Panc1 (cell line): ENCODE data around the gene KRTAP26-1. TPM values are rescaled to one million over a fixed set of nuclear protein-coding genes. Genes with fewer than 3 reads are reported as not detected.

Source experiments
- ATAC-seq: fragments of 200-7000 bp; cut with Tn5 transposase; 2 replicates; pipeline ENCODE4 v1.9.1; 2020; ENCODE audit warnings: mild to moderate bottlenecking, moderate library complexity
- BruUV-seq: library from RNA; stranded (reverse); fragments of 400-500 nt; replicated peaks from 2 replicates; lab custom pipeline; 2021; lab: Mats Ljungman, UMichigan
- CTCF ChIA-PET: fragments of 300-600 bp; sonication (Branson Sonifier 250); formaldehyde crosslinking; loops from one replicate; lab custom pipeline; 2022; ENCODE audit warnings: antibody characterized with exemption; lab: Charles Lee
- POLR2A ChIA-PET: fragments of 300-600 bp; sonication (Branson Sonifier 250); formaldehyde crosslinking; loops from one replicate; lab custom pipeline; 2022; ENCODE audit warnings: antibody characterized with exemption; lab: Charles Lee
- DNase-seq: peaks from one replicate; pipeline ENCODE4 v3.0.0-alpha.2; 2010; ENCODE audit warnings: low read depth, low spot score
- H3K27ac ChIP-seq: 2 replicates; pipeline ENCODE4 v1.5.1; 2011; ENCODE audit warnings: mild to moderate bottlenecking, low read length, inconsistent platforms
- H3K27me3 ChIP-seq: fragments of 200-500 bp; sonication (Bioruptor generic); 2 replicates; pipeline ENCODE4 v1.6.0; 2014; ENCODE audit warnings: low read length, inconsistent platforms; ENCODE audit not compliant: control insufficient read depth, insufficient read depth
- H3K36me3 ChIP-seq: fragments of 200-500 bp; sonication (Bioruptor generic); 2 replicates; pipeline ENCODE4 v1.5.1; 2014; ENCODE audit warnings: inconsistent platforms, mild to moderate bottlenecking, low read length, moderate library complexity; ENCODE audit not compliant: control insufficient read depth, insufficient read depth
- H3K4me1 ChIP-seq: 2 replicates; pipeline ENCODE4 v1.5.1; 2011; ENCODE audit warnings: inconsistent platforms, mild to moderate bottlenecking, low read length, moderate library complexity; ENCODE audit not compliant: control insufficient read depth, insufficient read depth
- H3K4me3 ChIP-seq, 2 experiments: 2 replicates each; pipeline ENCODE4 v1.5.1; 2011 to 2012; ENCODE audit warnings: low read depth in 2 of 2, low read length in 2 of 2, mild to moderate bottlenecking in 2 of 2, inconsistent platforms in 1 of 2, moderate library complexity in 1 of 2
- H3K9me3 ChIP-seq: fragments of 200-500 bp; sonication (Bioruptor generic); 2 replicates; pipeline ENCODE4 v1.5.1; 2014; ENCODE audit warnings: low read depth, mild to moderate bottlenecking, inconsistent platforms, low read length, moderate library complexity; ENCODE audit not compliant: control insufficient read depth, insufficient read depth
- POLR2AphosphoS5 ChIP-seq: IDR thresholded peaks from 2 replicates; pipeline ENCODE4 v1.6.1; 2012; ENCODE audit warnings: mild to moderate bottlenecking, low read depth, low read length, moderate library complexity
- SIN3A ChIP-seq: IDR thresholded peaks from 2 replicates; pipeline ENCODE4 v1.6.1; 2012; ENCODE audit warnings: low read depth, mild to moderate bottlenecking, low read length, moderate library complexity, borderline replicate concordance; ENCODE audit not compliant: insufficient read depth
- TCF7L2 ChIP-seq: IDR thresholded peaks from 2 replicates; pipeline ENCODE4 v1.6.1; 2011; ENCODE audit warnings: mild to moderate bottlenecking, low read depth, low read length, inconsistent platforms
- in situ Hi-C: cut with HindIII; loops from 2 replicates; pipeline ENCODE4 v1.10.0; 2016; ENCODE audit warnings: low sequenced_read_pairs, low pct_unique_long_range_greater_than_20kb
- intact Hi-C: fragments of 100-400 bp; cut with micrococcal nuclease; formaldehyde crosslinking; loops from one replicate; pipeline ENCODE4 v1.10.0; 2022; ENCODE audit not compliant: unreplicated experiment
- total RNA-seq: library from RNA; stranded (reverse); gene quantifications from one replicate; pipeline ENCODE4 v1.2.1, GENCODE V29; 2021; ENCODE audit not compliant: unreplicated experiment
- TF ChIP-seq, protein P1 (sequence below): fragments of 450-650 bp; IDR thresholded peaks from 2 replicates; pipeline ENCODE4 v1.5.1; 2017; ENCODE audit warnings: mild to moderate bottlenecking
- TF ChIP-seq, protein P2 (sequence below), 2 experiments: IDR thresholded peaks; 2 replicates each; pipeline ENCODE4 v1.6.1; 2011 to 2012; ENCODE audit warnings: low read depth in 2 of 2, control low read depth in 1 of 2, low read length in 1 of 2, mild to moderate bottlenecking in 1 of 2, moderate library complexity in 1 of 2; ENCODE audit not compliant: insufficient read depth in 1 of 2

KRTAP26-1 gene
- total RNA-seq, 1 experiment from 2014 or later = not detected

DNA sequence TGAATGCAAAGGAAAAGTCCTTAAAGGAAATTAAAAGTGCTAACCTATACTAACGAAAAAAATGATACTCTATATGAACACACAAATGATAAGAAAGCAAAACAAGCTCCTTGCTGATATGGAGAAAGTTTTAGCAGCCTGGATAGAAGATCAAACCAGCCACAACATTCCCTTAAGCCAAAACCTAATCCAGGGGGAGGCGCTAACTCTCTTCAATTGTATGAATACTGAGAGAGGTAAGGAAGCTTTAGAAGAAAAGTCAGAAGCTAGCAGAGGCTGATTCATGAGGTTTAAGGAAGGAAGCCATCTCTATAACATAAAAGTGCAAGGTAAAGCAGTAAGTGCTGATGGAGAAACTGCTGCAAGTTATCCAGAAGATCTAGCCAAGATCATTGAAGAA lies 24.9 kb upstream of the KRTAP26-1 start:
- ChIA-PET CTCF (no interaction called here), POLR2A (no interaction called here)
- intact Hi-C loops = no loop called here
- H3K36me3 ChIP-seq = no peaks in the 10 kb centered on the region
- no peaks in the 10 kb centered on the region for H3K4me1 ChIP-seq
- no peaks in the 10 kb centered on the region for H3K27me3 ChIP-seq
- no peak overlapping the region for H3K4me3 ChIP-seq
- in situ Hi-C loops = no loop called here
- H3K27ac ChIP-seq = no peak overlapping the region
- TF ChIP-seq, protein P1, sequence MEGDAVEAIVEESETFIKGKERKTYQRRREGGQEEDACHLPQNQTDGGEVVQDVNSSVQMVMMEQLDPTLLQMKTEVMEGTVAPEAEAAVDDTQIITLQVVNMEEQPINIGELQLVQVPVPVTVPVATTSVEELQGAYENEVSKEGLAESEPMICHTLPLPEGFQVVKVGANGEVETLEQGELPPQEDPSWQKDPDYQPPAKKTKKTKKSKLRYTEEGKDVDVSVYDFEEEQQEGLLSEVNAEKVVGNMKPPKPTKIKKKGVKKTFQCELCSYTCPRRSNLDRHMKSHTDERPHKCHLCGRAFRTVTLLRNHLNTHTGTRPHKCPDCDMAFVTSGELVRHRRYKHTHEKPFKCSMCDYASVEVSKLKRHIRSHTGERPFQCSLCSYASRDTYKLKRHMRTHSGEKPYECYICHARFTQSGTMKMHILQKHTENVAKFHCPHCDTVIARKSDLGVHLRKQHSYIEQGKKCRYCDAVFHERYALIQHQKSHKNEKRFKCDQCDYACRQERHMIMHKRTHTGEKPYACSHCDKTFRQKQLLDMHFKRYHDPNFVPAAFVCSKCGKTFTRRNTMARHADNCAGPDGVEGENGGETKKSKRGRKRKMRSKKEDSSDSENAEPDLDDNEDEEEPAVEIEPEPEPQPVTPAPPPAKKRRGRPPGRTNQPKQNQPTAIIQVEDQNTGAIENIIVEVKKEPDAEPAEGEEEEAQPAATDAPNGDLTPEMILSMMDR = no peak
- TF ChIP-seq SIN3A (no peak), POLR2AphosphoS5 (no peak), TCF7L2 (no peak)
- TF ChIP-seq, protein P2, sequence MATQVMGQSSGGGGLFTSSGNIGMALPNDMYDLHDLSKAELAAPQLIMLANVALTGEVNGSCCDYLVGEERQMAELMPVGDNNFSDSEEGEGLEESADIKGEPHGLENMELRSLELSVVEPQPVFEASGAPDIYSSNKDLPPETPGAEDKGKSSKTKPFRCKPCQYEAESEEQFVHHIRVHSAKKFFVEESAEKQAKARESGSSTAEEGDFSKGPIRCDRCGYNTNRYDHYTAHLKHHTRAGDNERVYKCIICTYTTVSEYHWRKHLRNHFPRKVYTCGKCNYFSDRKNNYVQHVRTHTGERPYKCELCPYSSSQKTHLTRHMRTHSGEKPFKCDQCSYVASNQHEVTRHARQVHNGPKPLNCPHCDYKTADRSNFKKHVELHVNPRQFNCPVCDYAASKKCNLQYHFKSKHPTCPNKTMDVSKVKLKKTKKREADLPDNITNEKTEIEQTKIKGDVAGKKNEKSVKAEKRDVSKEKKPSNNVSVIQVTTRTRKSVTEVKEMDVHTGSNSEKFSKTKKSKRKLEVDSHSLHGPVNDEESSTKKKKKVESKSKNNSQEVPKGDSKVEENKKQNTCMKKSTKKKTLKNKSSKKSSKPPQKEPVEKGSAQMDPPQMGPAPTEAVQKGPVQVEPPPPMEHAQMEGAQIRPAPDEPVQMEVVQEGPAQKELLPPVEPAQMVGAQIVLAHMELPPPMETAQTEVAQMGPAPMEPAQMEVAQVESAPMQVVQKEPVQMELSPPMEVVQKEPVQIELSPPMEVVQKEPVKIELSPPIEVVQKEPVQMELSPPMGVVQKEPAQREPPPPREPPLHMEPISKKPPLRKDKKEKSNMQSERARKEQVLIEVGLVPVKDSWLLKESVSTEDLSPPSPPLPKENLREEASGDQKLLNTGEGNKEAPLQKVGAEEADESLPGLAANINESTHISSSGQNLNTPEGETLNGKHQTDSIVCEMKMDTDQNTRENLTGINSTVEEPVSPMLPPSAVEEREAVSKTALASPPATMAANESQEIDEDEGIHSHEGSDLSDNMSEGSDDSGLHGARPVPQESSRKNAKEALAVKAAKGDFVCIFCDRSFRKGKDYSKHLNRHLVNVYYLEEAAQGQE (IDR thresholded peaks at IDR 0.05; ENCODE audit: insufficient read depth in 1 of 2, low read depth in 2 of 2, low read length in 1 of 2) = no peak
- BruUV-seq = no TSS peak
- ATAC-seq (no peak), DNase-seq (no peak)
- H3K9me3 ChIP-seq = no peaks in the 10 kb centered on the region

DNA sequence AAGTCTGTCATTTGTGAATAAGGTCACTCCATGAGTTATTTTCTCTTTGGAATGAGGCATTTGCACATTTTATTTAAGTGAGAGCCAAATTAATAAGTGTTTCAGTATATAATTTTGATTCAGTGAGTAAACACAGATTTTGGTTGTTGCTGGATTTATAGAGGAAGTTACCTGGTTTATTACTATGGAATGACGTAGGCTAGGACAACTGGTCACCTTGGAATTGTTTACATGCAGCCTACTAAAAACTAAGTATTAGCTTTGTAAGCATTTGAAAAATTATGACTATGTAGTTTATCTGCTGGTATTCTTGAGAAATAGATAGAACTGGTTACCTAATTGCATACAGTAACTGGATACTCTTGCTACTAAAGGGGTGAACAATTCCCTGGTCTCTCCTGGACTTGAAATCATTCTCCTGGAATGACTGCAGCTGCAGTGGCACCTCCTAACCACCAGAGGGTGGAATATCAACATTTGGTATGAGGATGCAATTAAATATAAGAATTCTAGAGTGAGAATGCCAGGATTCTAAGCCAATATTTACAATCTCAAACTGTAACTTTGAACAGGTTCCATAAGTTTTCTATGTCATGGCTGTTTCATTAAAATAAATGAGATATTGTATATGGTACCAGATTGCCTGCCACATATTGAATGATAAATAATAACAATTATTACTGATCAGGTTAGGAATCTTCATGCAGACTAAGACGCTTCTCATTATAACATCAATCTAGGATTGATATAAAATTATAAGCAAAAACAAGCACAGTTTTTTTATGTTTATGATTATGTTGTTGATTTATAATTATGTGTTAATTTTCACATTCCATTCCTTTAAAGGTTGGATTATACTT lies 20.8 kb upstream of the KRTAP26-1 start:
- POLR2A ChIA-PET = no interaction called here
- H3K27ac ChIP-seq = no peak overlapping the region
- BruUV-seq = no TSS peak
- no peaks in the 10 kb centered on the region for H3K4me1 ChIP-seq
- TF ChIP-seq, protein P1 = peak; percentile 61; the same call in 1 of the 2 replicates
- TF ChIP-seq, protein P2 (IDR thresholded peaks at IDR 0.05; ENCODE audit: insufficient read depth in 1 of 2, low read depth in 2 of 2, low read length in 1 of 2) = no peak
- TF ChIP-seq SIN3A = no peak
- no peak for TF ChIP-seq POLR2AphosphoS5
- no peak for TF ChIP-seq TCF7L2
- no peaks in the 10 kb centered on the region for H3K36me3 ChIP-seq
- intact Hi-C loops (no loop called here), in situ Hi-C loops (no loop called here)
- no peaks in the 10 kb centered on the region for H3K9me3 ChIP-seq
- CTCF ChIA-PET = interaction anchor here (0.6 kb wide), 1 partner anchor 745 kb away, joined by 12 read pairs; no protein-coding TSS in a partner anchor
- H3K4me3 ChIP-seq = no peak overlapping the region
- ATAC-seq (no peak), DNase-seq (peak; percentile 2)
- no peaks in the 10 kb centered on the region for H3K27me3 ChIP-seq
